DOHH2 (cell line): Measurements from ENCODE around the gene STAM.

Experiments used
- H3F3A ChIP-seq: fragments of 200-600 bp; sonication (generic), shearing (Covaris generic); 2 replicates; pipeline ENCODE4 v1.6.0; 2016; ENCODE audit warnings: antibody characterized with exemption, mild to moderate bottlenecking; ENCODE audit not compliant: control insufficient read depth, insufficient read depth
- H3K27ac ChIP-seq: fragments of 200-600 bp; sonication (generic); 2 replicates; pipeline ENCODE4 v1.5.1; 2014; ENCODE audit warnings: low read depth, mild to moderate bottlenecking, low read length, moderate library complexity
- H3K27me3 ChIP-seq: fragments of 200-600 bp; sonication (generic); 2 replicates; pipeline ENCODE4 v1.6.1; 2014; ENCODE audit warnings: mild to moderate bottlenecking, low read length, mixed read lengths; ENCODE audit not compliant: control insufficient read depth
- H3K36me3 ChIP-seq: fragments of 200-600 bp; sonication (generic); 2 replicates; pipeline ENCODE4 v1.6.1; 2014; ENCODE audit warnings: mild to moderate bottlenecking, low read length, moderate library complexity, mixed read lengths; ENCODE audit not compliant: control insufficient read depth
- H3K4me1 ChIP-seq: fragments of 200-600 bp; sonication (generic); 2 replicates; pipeline ENCODE4 v1.6.1; 2014; ENCODE audit warnings: mild to moderate bottlenecking, low read length, mixed read lengths; ENCODE audit not compliant: control insufficient read depth
- H3K4me2 ChIP-seq: fragments of 200-600 bp; sonication (generic); 2 replicates; pipeline ENCODE4 v1.6.0; 2014; ENCODE audit warnings: mild to moderate bottlenecking, low read length, moderate library complexity
- H3K4me3 ChIP-seq: fragments of 200-600 bp; sonication (generic); 2 replicates; pipeline ENCODE4 v1.5.1; 2014; ENCODE audit warnings: mild to moderate bottlenecking, low read length, mixed read lengths
- H3K79me2 ChIP-seq: fragments of 200-600 bp; sonication (generic); 2 replicates; pipeline ENCODE4 v1.6.1; 2014; ENCODE audit warnings: mild to moderate bottlenecking, low read length, mixed read lengths; ENCODE audit not compliant: control insufficient read depth
- H3K9me2 ChIP-seq: fragments of 200-600 bp; sonication (generic); replicated peaks from 2 replicates; pipeline ENCODE4 v1.6.1; 2014; ENCODE audit warnings: mild to moderate bottlenecking, low read length, mixed read lengths; ENCODE audit not compliant: control insufficient read depth
- H3K9me3 ChIP-seq: fragments of 200-600 bp; sonication (generic); 2 replicates; pipeline ENCODE4 v1.6.1; 2014; ENCODE audit warnings: antibody characterized with exemption, low read length, mixed read lengths; ENCODE audit not compliant: control insufficient read depth, insufficient read depth
- H4K20me1 ChIP-seq: fragments of 200-600 bp; sonication (generic); 2 replicates; pipeline ENCODE4 v1.6.0; 2014; ENCODE audit warnings: low read depth, mild to moderate bottlenecking, antibody characterized with exemption, low read length, moderate library complexity; ENCODE audit not compliant: control insufficient read depth, insufficient read depth
- CTCF ChIP-seq: fragments of 200-600 bp; sonication (generic); IDR thresholded peaks from one replicate; pipeline ENCODE4 v1.5.1; 2014; ENCODE audit warnings: antibody characterized with exemption, mild to moderate bottlenecking, low read depth, low read length; ENCODE audit not compliant: poor library complexity, severe bottlenecking
- EZH2phosphoT487 ChIP-seq: fragments of 200-600 bp; sonication (generic); IDR thresholded peaks from 2 replicates; pipeline ENCODE4 v1.6.1; 2017; ENCODE audit warnings: borderline replicate concordance, mild to moderate bottlenecking, antibody characterized with exemption, low read length, moderate library complexity, mixed read lengths

Gene STAM

GRCh38 chr10:17655009-17655408 is 11.1 kb downstream of the STAM start:
- Histone ChIP-seq H3K27me3 (no peaks in the 10 kb centered on the region), H3K4me2 (no peak overlapping the region), H4K20me1 (no peaks in the 10 kb centered on the region), H3K9me3 (no peaks in the 10 kb centered on the region; the same call in 1 of the 2 replicates), H3K36me3 (peaks cover 9% of the 10 kb centered on the region), H3K4me1 (peaks cover 3% of the 10 kb centered on the region), H3K27ac (no peak overlapping the region), H3F3A (no peaks in the 10 kb centered on the region), H3K4me3 (no peak overlapping the region), H3K79me2 (peaks cover 93% of the 10 kb centered on the region), H3K9me2 (no peaks in the 10 kb centered on the region)
- TF ChIP-seq CTCF (no peak), EZH2phosphoT487 (no peak)

- Histone ChIP-seq H3K36me3 (peaks cover 11% of the 10 kb centered on the region), H3K27ac (no peak overlapping the region), H3K27me3 (no peaks in the 10 kb centered on the region), H3K4me1 (peaks cover 3% of the 10 kb centered on the region), H3K4me2 (no peak overlapping the region), H4K20me1 (no peaks in the 10 kb centered on the region), H3K4me3 (no peak overlapping the region), H3K79me2 (peaks cover 91% of the 10 kb centered on the region), H3F3A (no peaks in the 10 kb centered on the region), H3K9me2 (no peaks in the 10 kb centered on the region), H3K9me3 (no peaks in the 10 kb centered on the region; the same call in 1 of the 2 replicates)
- TF ChIP-seq CTCF = no peak
- TF ChIP-seq EZH2phosphoT487 = no peak
Measured at GRCh38 chr10:17655567-17656146, 11.7 kb downstream of the STAM start.

- Histone ChIP-seq H3K9me3 (no peaks in the 10 kb centered on the region; the same call in 1 of the 2 replicates), H3K4me2 (no peak overlapping the region), H4K20me1 (no peaks in the 10 kb centered on the region), H3F3A (no peaks in the 10 kb centered on the region), H3K4me3 (no peak overlapping the region), H3K79me2 (peaks cover 79% of the 10 kb centered on the region), H3K4me1 (peaks cover 3% of the 10 kb centered on the region), H3K36me3 (peaks cover 16% of the 10 kb centered on the region), H3K9me2 (no peaks in the 10 kb centered on the region), H3K27ac (no peak overlapping the region), H3K27me3 (no peaks in the 10 kb centered on the region)
- TF ChIP-seq CTCF (no peak), EZH2phosphoT487 (no peak)
Measured at GRCh38 chr10:17657103-17657500, 13.2 kb downstream of the STAM start.
